Measurements from ENCODE around the gene CRTC1. TPM values are rescaled to one million over a fixed set of nuclear protein-coding genes. Genes with fewer than 3 reads are reported as not detected.
"Not testable (repeated sequence)": the region's sequence is repeated elsewhere in the genome, so short reads cannot be mapped to it uniquely, and the experiment has no call there.

CRTC1 gene
- total RNA-seq, 1 experiment from 2014 or later: 19.0 TPM

GRCh38 chr19:18726846-18727245 is 43.4 kb downstream of the CRTC1 start:
- no peaks in the 10 kb centered on the region for H3K9me3 ChIP-seq (ENCODE audit: control insufficient read depth, low read depth, low read length)
- no peak overlapping the region for H4K8ac ChIP-seq (replicated peaks; ENCODE audit: insufficient read length, low read depth, low read length)
- H4K20me1 ChIP-seq (ENCODE audit: control insufficient read depth, insufficient read depth, insufficient read length): no peaks in the 10 kb centered on the region
- H3K4ac ChIP-seq (ENCODE audit: low read depth, low read length): no peak overlapping the region
- no peak overlapping the region for H3K18ac ChIP-seq (ENCODE audit: insufficient read length, low read depth, low read length)
- no peak overlapping the region for H2AK5ac ChIP-seq (ENCODE audit: insufficient read length, low read length)
- H2BK20ac ChIP-seq (ENCODE audit: low read depth, low read length, poor library complexity, severe bottlenecking): no peak overlapping the region
- H3T11ph ChIP-seq (ENCODE audit: low read length): no peak overlapping the region
- Mint-ChIP-seq H3K27me3 (ENCODE audit: low read depth) (no peaks in the 10 kb centered on the region; the same call in 1 of the 2 replicates), H3K4me1 (peaks cover 12% of the 10 kb centered on the region in 2 experiments), H3K4me3 (no peak overlapping the region), H3K9me3 (no peaks in the 10 kb centered on the region), H3K36me3 (ENCODE audit: insufficient read depth in 1 of 3, low read depth in 3 of 3) (peaks cover 0 to 7% (median 6%) of the 10 kb centered on the region in 3 experiments; a peak in 3 of 7 replicates), H3K27ac (no peak overlapping the region)
- no peak overlapping the region for H2BK12ac ChIP-seq (ENCODE audit: insufficient read length, low read depth, low read length)
- H3K79me1 ChIP-seq (ENCODE audit: insufficient read depth, low read depth, low read length, poor library complexity, severe bottlenecking): no peaks in the 10 kb centered on the region
- no peak overlapping the region for H2BK15ac ChIP-seq (ENCODE audit: low read depth, low read length)
- no peaks in the 10 kb centered on the region for H3K4me1 ChIP-seq (ENCODE audit: insufficient read depth, low read length)
- WGBS (ENCODE audit: extremely low coverage, insufficient read length, low lambda C conversion rate): no CpG with 5 or more reads among the region's 6 CpGs
- H4K91ac ChIP-seq (ENCODE audit: insufficient read length, low read depth, low read length): no peak overlapping the region
- H3K27ac ChIP-seq (ENCODE audit: insufficient read length, low read depth, low read length): no peak overlapping the region
- no peak overlapping the region for H3K9ac ChIP-seq (ENCODE audit: extremely low read depth, insufficient read length, low read length)
- H3K27me3 ChIP-seq (ENCODE audit: insufficient read depth, low read length): no peaks in the 10 kb centered on the region
- no peak for TF ChIP-seq CTCF (conservative IDR thresholded peaks at IDR 0.05)
- no peaks in the 10 kb centered on the region for H3K79me2 ChIP-seq (ENCODE audit: insufficient read depth, low read length)
- no peak for DNase-seq
- H2BK120ac ChIP-seq (ENCODE audit: low read depth, low read length, poor library complexity, severe bottlenecking): no peak overlapping the region
- H3K23me2 ChIP-seq (ENCODE audit: insufficient read length, low read depth, low read length, poor library complexity, severe bottlenecking): no peaks in the 10 kb centered on the region
- H2AFZ ChIP-seq (ENCODE audit: low read length): no peak overlapping the region
- H3K4me2 ChIP-seq (ENCODE audit: insufficient read depth, insufficient read length, low read length): no peak overlapping the region
- H4K5ac ChIP-seq (ENCODE audit: insufficient read length, low read depth, low read length): no peak overlapping the region
- no peak overlapping the region for H3K23ac ChIP-seq (ENCODE audit: insufficient read length, low read depth, low read length)
- no peak overlapping the region; the same call in 1 of the 2 replicates for H3K14ac ChIP-seq (ENCODE audit: insufficient read depth, low read length)
- H2BK5ac ChIP-seq (ENCODE audit: insufficient read length, low read length): no peak overlapping the region
- H3K56ac ChIP-seq (ENCODE audit: insufficient read length, low read depth, low read length): no peak overlapping the region

- H3K4me1 ChIP-seq (ENCODE audit: insufficient read depth, low read length); H3K9ac ChIP-seq (ENCODE audit: extremely low read depth, insufficient read length, low read length); H3K27me3 Mint-ChIP-seq (ENCODE audit: low read depth); H4K91ac ChIP-seq (ENCODE audit: insufficient read length, low read depth, low read length); H4K8ac ChIP-seq (replicated peaks; ENCODE audit: insufficient read length, low read depth, low read length); H2AK5ac ChIP-seq (ENCODE audit: insufficient read length, low read length); H3K36me3 Mint-ChIP-seq (ENCODE audit: insufficient read depth in 1 of 3, low read depth in 3 of 3); DNase-seq; H3K79me1 ChIP-seq (ENCODE audit: insufficient read depth, low read depth, low read length, poor library complexity, severe bottlenecking); H3K4ac ChIP-seq (ENCODE audit: low read depth, low read length); H3K4me2 ChIP-seq (ENCODE audit: insufficient read depth, insufficient read length, low read length); H2BK15ac ChIP-seq (ENCODE audit: low read depth, low read length); H2AFZ ChIP-seq (ENCODE audit: low read length); H3K79me2 ChIP-seq (ENCODE audit: insufficient read depth, low read length); H3K14ac ChIP-seq (ENCODE audit: insufficient read depth, low read length); H2BK20ac ChIP-seq (ENCODE audit: low read depth, low read length, poor library complexity, severe bottlenecking); H3K27ac ChIP-seq (ENCODE audit: insufficient read length, low read depth, low read length); H3K27me3 ChIP-seq (ENCODE audit: insufficient read depth, low read length); H3T11ph ChIP-seq (ENCODE audit: low read length); H2BK120ac ChIP-seq (ENCODE audit: low read depth, low read length, poor library complexity, severe bottlenecking); H3K23me2 ChIP-seq (ENCODE audit: insufficient read length, low read depth, low read length, poor library complexity, severe bottlenecking); H4K5ac ChIP-seq (ENCODE audit: insufficient read length, low read depth, low read length); H2BK5ac ChIP-seq (ENCODE audit: insufficient read length, low read length); H3K27ac Mint-ChIP-seq; H3K23ac ChIP-seq (ENCODE audit: insufficient read length, low read depth, low read length); H3K4me3 Mint-ChIP-seq; H3K56ac ChIP-seq (ENCODE audit: insufficient read length, low read depth, low read length); H3K9me3 ChIP-seq (ENCODE audit: control insufficient read depth, low read depth, low read length); H4K20me1 ChIP-seq (ENCODE audit: control insufficient read depth, insufficient read depth, insufficient read length); H2BK12ac ChIP-seq (ENCODE audit: insufficient read length, low read depth, low read length); H3K18ac ChIP-seq (ENCODE audit: insufficient read length, low read depth, low read length); H3K9me3 Mint-ChIP-seq: not testable (repeated sequence)
- H3K4me1 Mint-ChIP-seq: peaks cover 12 to 16% of the 10 kb centered on the region in 2 experiments
- WGBS (ENCODE audit: extremely low coverage, insufficient read length, low lambda C conversion rate): no CpG with 5 or more reads among the region's 6 CpGs
Observed at GRCh38 chr19:18727602-18728001, 44.1 kb downstream of the CRTC1 start.

All from H9 (cell line).